PFSK-1 (cell line): ENCODE measurements around the gene TTLL6.

Source experiments
- FOXP2 ChIP-seq: optimal IDR thresholded peaks from 2 replicates; pipeline ENCODE3; 2011; ENCODE audit warnings: borderline replicate concordance, control low read depth, inconsistent platforms; ENCODE audit not compliant: insufficient read depth; ENCODE audit errors: extremely low read length, extremely low read depth
- POLR2AphosphoS5 ChIP-seq: IDR thresholded peaks from 2 replicates; pipeline ENCODE4 v1.6.1; 2012; ENCODE audit warnings: low read depth, mild to moderate bottlenecking, control low read depth, low read length, moderate library complexity
- REST ChIP-seq, 2 experiments: IDR thresholded peaks; 2 replicates each; pipeline versions ENCODE4 v1.6.1 to v1.8.0; 2011 to 2012; ENCODE audit warnings: low read depth in 2 of 2, low read length in 2 of 2, control low read depth in 1 of 2, inconsistent platforms in 1 of 2, mild to moderate bottlenecking in 1 of 2, moderate library complexity in 1 of 2; ENCODE audit not compliant: insufficient read depth in 1 of 2
- TAF1 ChIP-seq: IDR thresholded peaks from 2 replicates; pipeline ENCODE4 v1.6.1; 2012; ENCODE audit warnings: low read length, control low read depth, borderline replicate concordance; ENCODE audit not compliant: insufficient read depth

GRCh38 chr17:48725004-48725287 lies 92.1 kb downstream of the TTLL6 start:
- TF ChIP-seq REST (IDR thresholded peaks at IDR 0.05; ENCODE audit: insufficient read depth in 1 of 2, low read depth in 2 of 2, low read length in 2 of 2): no peak
- no peak for TF ChIP-seq POLR2AphosphoS5
- TF ChIP-seq TAF1: no peak
- no peak for TF ChIP-seq FOXP2
